NB4 (cell line): ENCODE data around the gene DUSP22.
A peak's percentile ranks its signal among the peaks of the same experiment; 100 is the strongest.

ENCODE experiments used
- DNase-seq: peaks from one replicate; pipeline ENCODE4 v3.0.0; 2010; ENCODE audit warnings: low read depth
- H3K4me3 ChIP-seq: one replicate; pipeline ENCODE4 v1.5.1; 2011; ENCODE audit warnings: mild to moderate bottlenecking, low read depth, low read length, moderate library complexity
- CTCF ChIP-seq: IDR thresholded peaks from one replicate; pipeline ENCODE4 v1.5.1; 2012; ENCODE audit warnings: low read depth, low read length
- MYC ChIP-seq: IDR thresholded peaks from 2 replicates; pipeline ENCODE4 v1.6.1; 2011; ENCODE audit warnings: low read depth, low read length
- POLR2A ChIP-seq: IDR thresholded peaks from 2 replicates; pipeline ENCODE4 v1.6.1; 2011; ENCODE audit warnings: mild to moderate bottlenecking; ENCODE audit not compliant: insufficient read length; ENCODE audit errors: extremely low read depth
- TF ChIP-seq, protein P1 (sequence below): IDR thresholded peaks from 2 replicates; pipeline ENCODE4 v1.6.1; 2011; ENCODE audit warnings: low read depth, low read length

The DUSP22 gene

GRCh38 chr6:252775-253535 lies 39.3 kb upstream of the DUSP22 start:
- TF ChIP-seq, protein P1, sequence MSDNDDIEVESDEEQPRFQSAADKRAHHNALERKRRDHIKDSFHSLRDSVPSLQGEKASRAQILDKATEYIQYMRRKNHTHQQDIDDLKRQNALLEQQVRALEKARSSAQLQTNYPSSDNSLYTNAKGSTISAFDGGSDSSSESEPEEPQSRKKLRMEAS = no peak
- TF ChIP-seq CTCF (no peak), POLR2A (no peak), MYC (no peak)
- DNase-seq = peak; percentile 79
- no peak overlapping the region for H3K4me3 ChIP-seq

- peak; percentile 97 for DNase-seq
- H3K4me3 ChIP-seq = peak overlapping the region; percentile 21
Observed at GRCh38 chr6:254016-254415, 38.3 kb upstream of the DUSP22 start.

DNA sequence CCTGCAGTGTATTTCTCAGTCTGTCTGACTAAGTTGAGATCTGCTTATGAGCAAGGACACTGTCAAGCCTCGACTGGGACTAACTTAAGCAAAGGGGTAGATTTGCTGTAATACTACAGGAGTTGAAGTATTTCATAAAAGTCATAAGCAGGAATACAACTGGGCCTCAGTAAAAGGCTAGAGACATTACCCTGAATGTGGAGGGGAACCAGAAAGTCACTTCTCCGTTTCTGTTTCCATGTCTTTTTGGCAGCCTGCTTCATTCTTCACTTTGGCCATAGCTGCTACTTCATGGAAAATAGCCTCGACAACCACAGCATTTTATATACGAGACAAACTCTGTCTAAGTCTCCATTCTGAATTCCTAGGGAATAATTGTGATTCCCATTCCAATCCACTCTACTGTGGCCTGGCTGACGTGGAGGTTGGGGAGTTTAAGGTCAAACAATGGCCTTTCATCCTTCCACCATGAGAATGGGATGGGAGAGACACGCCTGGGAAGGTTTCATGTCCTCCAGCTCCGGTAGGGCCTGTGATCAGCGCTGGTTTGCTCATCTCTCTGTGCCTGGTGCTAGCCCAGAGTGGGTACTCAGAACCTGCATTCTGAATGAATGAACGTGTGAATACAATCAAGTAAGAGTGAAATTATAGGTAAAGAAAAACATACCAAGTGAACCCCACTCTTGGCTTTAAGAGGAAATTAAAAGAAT lies 37.1 kb upstream of the DUSP22 start:
- TF ChIP-seq MYC (no peak), CTCF (no peak), POLR2A (no peak)
- TF ChIP-seq, protein P1 = no peak
- no peak for DNase-seq
- H3K4me3 ChIP-seq = no peak overlapping the region

More at GRCh38 chr6:254016-254415, 38.3 kb upstream of the DUSP22 start:
- no peak for TF ChIP-seq POLR2A
- TF ChIP-seq CTCF = no peak
- TF ChIP-seq MYC = peak; percentile 70
- TF ChIP-seq, protein P1 = peak; percentile 67

DNA sequence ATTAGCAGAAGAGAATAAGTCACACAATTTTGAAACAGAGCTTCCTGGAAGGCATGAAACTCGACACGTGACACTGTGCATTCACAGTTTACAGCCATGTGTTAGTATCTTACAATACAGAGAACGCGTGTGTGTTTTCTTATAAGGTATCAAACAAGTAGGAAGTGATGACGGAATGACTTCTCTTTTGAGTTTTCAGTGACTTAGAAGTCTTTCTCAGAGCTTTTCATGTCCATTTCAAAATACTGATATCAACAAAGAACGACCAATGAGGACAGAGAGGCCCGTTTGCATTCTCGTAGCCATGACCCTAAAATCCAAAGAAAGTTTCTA lies 36.6 kb upstream of the DUSP22 start:
- no peak for DNase-seq
- TF ChIP-seq POLR2A (no peak), MYC (no peak), CTCF (no peak)
- TF ChIP-seq, protein P1 = no peak
- no peak overlapping the region for H3K4me3 ChIP-seq

DNA sequence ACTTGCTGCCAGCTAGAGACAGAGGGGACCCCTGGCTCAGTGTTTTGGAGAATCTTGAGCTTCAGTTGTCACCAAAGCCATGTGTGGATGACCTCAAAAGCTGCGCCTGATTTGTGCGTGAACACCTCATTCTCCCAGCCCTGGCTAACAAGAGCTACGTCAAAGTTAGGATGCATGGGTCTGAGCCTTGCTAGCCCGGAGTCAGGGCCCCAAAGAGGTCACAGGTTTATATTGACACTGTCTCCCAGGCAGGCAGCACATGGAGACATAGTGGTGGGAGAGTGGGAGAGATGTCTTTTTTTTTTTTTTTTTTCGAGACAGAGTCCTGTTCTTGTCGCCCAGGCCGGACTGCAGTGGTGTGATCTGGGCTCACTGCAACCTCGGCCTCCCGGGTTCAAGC lies 36.1 kb upstream of the DUSP22 start:
- no peak for DNase-seq
- no peak overlapping the region for H3K4me3 ChIP-seq
- no peak for TF ChIP-seq MYC
- TF ChIP-seq, protein P1 = no peak
- TF ChIP-seq CTCF = no peak
- TF ChIP-seq POLR2A = no peak
